Ovary (tissue), 3 donors: ENCODE measurements around the gene COL5A1.

Experiments used
- CTCF ChIP-seq, 3 donors: fragments of 450-650 bp in 2 of 3; fragments of 200-600 bp in 1 of 3; IDR thresholded peaks; one replicate each; pipeline versions ENCODE4 v1.5.1 to v1.8.0; 2016 to 2022; ENCODE audit warnings: antibody characterized with exemption in 3 of 3, mild to moderate bottlenecking in 1 of 3
- POLR2A ChIP-seq: fragments of 450-650 bp; IDR thresholded peaks from one replicate; pipeline ENCODE4 v1.6.1; 2017; ENCODE audit warnings: antibody characterized with exemption, mild to moderate bottlenecking, moderate library complexity
- donor health status: DM: no; HTN: no; CAD: no.

GRCh38 chr9:134750450-134751155 lies 109.0 kb downstream of the COL5A1 start:
- TF ChIP-seq POLR2A (no peak), CTCF (IDR thresholded peaks at IDR 0.05) (no peak)
